ENCODE data around the gene NET1. TPM values are rescaled to one million over a fixed set of nuclear protein-coding genes. Genes with fewer than 3 reads are reported as not detected.

Gene NET1
- total and polyA plus RNA-seq, 2 donors (not counting 3 experiments of a cell fraction or from before 2014, with no cell fraction given), result 14.4 to 46.3 TPM

DNA sequence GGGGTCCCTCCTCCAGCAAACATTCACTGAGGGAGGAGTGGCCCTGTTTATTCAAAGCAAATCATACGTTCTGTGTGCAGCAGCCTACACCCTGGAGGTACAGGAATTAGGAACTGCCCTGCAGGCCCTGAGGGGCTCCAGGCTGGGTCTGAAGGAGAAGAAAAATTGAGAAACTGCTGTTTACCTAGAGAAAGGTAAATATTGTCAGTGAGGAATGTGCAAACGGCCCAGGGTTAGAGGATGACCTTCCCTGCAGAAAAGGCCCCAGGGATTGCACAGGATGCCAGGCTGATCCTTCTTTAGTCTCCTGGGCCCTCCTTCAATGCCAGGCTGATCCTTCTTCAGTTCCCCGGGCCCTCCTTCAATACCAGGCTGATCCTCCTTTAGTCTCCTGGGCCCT lies 81.3 kb downstream of the NET1 start:
- Histone ChIP-seq H3K4me3 (replicated peaks in 1 of 3; ENCODE audit: insufficient read depth in 1 of 3, low read depth in 1 of 3, low read length in 3 of 3) (no peak overlapping the region), H3K27ac (ENCODE audit: insufficient read depth, low read depth, low read length) (no peak overlapping the region), H3K9me1 (replicated peaks; ENCODE audit: control insufficient read depth, extremely low read depth, insufficient read depth, low read length) (no peaks in the 10 kb centered on the region), H3K79me2 (ENCODE audit: control insufficient read depth, insufficient read depth, low read length) (no peaks in the 10 kb centered on the region), H3K4me2 (ENCODE audit: insufficient read depth, low read length) (no peak overlapping the region), H3K9ac (replicated peaks; ENCODE audit: extremely low read depth, insufficient read depth, low read length) (no peak overlapping the region), H3K27me3 (ENCODE audit: control insufficient read depth in 2 of 2, insufficient read depth in 2 of 2, low read length in 2 of 2) (no peaks in the 10 kb centered on the region), H4K20me1 (replicated peaks; ENCODE audit: control insufficient read depth, extremely low read depth, insufficient read depth, low read length) (no peaks in the 10 kb centered on the region), H3K4me1 (ENCODE audit: control insufficient read depth, extremely low read depth, insufficient read depth, low read length) (no peaks in the 10 kb centered on the region), H3K9me3 (replicated peaks; ENCODE audit: control insufficient read depth, insufficient read depth, low read length) (no peaks in the 10 kb centered on the region), H2AFZ (ENCODE audit: low read depth, low read length) (no peak overlapping the region), H3K36me3 (ENCODE audit: control insufficient read depth in 2 of 2, extremely low read depth in 1 of 2, insufficient read depth in 2 of 2, low read length in 2 of 2) (no peaks in the 10 kb centered on the region)
- intact Hi-C loops (cut with micrococcal nuclease), result no loop called here
- TF ChIP-seq GATA2 (IDR thresholded peaks at IDR 0.05; ENCODE audit: insufficient read depth, insufficient read length, low read depth, low read length) (no peak), FOS (IDR thresholded peaks at IDR 0.05; ENCODE audit: borderline replicate concordance, insufficient read depth, low read length) (no peak), POLR2AphosphoS5 (IDR thresholded peaks at IDR 0.05; ENCODE audit: insufficient read depth, low read depth, low read length) (no peak), POLR2A (IDR thresholded peaks at IDR 0.05; ENCODE audit: low read depth, low read length) (no peak), MYC (IDR thresholded peaks at IDR 0.05; ENCODE audit: low read depth, low read length) (no peak), JUN (IDR thresholded peaks at IDR 0.05; ENCODE audit: borderline replicate concordance, insufficient read depth, insufficient read length, low read depth) (no peak), EZH2 (IDR thresholded peaks at IDR 0.05; ENCODE audit: borderline replicate concordance, low read depth, low read length, severe bottlenecking) (no peak)
- TF ChIP-seq, protein P1, sequence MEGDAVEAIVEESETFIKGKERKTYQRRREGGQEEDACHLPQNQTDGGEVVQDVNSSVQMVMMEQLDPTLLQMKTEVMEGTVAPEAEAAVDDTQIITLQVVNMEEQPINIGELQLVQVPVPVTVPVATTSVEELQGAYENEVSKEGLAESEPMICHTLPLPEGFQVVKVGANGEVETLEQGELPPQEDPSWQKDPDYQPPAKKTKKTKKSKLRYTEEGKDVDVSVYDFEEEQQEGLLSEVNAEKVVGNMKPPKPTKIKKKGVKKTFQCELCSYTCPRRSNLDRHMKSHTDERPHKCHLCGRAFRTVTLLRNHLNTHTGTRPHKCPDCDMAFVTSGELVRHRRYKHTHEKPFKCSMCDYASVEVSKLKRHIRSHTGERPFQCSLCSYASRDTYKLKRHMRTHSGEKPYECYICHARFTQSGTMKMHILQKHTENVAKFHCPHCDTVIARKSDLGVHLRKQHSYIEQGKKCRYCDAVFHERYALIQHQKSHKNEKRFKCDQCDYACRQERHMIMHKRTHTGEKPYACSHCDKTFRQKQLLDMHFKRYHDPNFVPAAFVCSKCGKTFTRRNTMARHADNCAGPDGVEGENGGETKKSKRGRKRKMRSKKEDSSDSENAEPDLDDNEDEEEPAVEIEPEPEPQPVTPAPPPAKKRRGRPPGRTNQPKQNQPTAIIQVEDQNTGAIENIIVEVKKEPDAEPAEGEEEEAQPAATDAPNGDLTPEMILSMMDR (IDR thresholded peaks at IDR 0.05; ENCODE audit: extremely low read depth in 1 of 2, insufficient read depth in 1 of 2, low read depth in 1 of 2, low read length in 2 of 2), result no peak
- TF ChIP-seq, protein P2, sequence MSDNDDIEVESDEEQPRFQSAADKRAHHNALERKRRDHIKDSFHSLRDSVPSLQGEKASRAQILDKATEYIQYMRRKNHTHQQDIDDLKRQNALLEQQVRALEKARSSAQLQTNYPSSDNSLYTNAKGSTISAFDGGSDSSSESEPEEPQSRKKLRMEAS (IDR thresholded peaks at IDR 0.05; ENCODE audit: insufficient read depth, insufficient read length), result no peak
- FAIRE-seq (no peak), DNase-seq (ENCODE audit: low read depth, low spot score) (no peak)
- no TSS peak for BruUV-seq (replicated peaks)
- ChIA-PET CTCF (no interaction called here), POLR2A (no interaction called here)
- dilution Hi-C loops (cut with MboI; ENCODE audit: extremely low pct_ligation_motif_present, low sequenced_read_pairs), result no loop called here
